Endothelial cell of umbilical vein (primary cell): Measurements from ENCODE around the gene CLEC2L. TPM values are rescaled to one million over a fixed set of nuclear protein-coding genes. Genes with fewer than 3 reads are reported as not detected.

Experiments used
- BruUV-seq: library from RNA; stranded (reverse); fragments of 400-500 nt; replicated peaks from 2 replicates; lab custom pipeline; 2021; lab: Mats Ljungman, UMichigan
- CTCF ChIA-PET: fragments of 300-600, 350-600 bp; sonication (Branson Sonifier 250); formaldehyde crosslinking; loops from one replicate; lab custom pipeline; 2021; ENCODE audit warnings: antibody characterized with exemption, inconsistent platforms; lab: Charles Lee
- POLR2A ChIA-PET: fragments of 300-600, 350-600 bp; sonication (Branson Sonifier 250); formaldehyde crosslinking; loops from one replicate; lab custom pipeline; 2021; ENCODE audit warnings: antibody characterized with exemption, inconsistent platforms; lab: Charles Lee
- DNase-seq: peaks from one replicate; pipeline ENCODE4 v3.0.0-alpha.2; 2011; ENCODE audit warnings: low read depth, low spot score
- FAIRE-seq: peaks from 2 replicates; lab custom pipeline; 2011; peaks lifted over from hg19 to GRCh38; lab: Jason Lieb, UNC
- H2AFZ ChIP-seq: 2 replicates; pipeline ENCODE4 v1.6.0; 2012; ENCODE audit warnings: low read depth, low read length, control low read depth, inconsistent platforms
- H3K27ac ChIP-seq: 2 replicates; pipeline ENCODE4 v1.5.1; 2011; ENCODE audit warnings: low read depth, mild to moderate bottlenecking, control low read depth, low read length, moderate library complexity; ENCODE audit not compliant: insufficient read depth
- H3K27me3 ChIP-seq, 2 experiments: 2 replicates each; pipeline versions ENCODE4 v1.6.0 to v1.6.1; 2011; ENCODE audit warnings: low read length in 2 of 2, mixed read lengths in 1 of 2; ENCODE audit not compliant: control insufficient read depth in 2 of 2, insufficient read depth in 2 of 2
- H3K36me3 ChIP-seq, 2 experiments: 2 replicates in 1 of 2; 3 replicates in 1 of 2; pipeline ENCODE4 v1.5.1; 2011; ENCODE audit warnings: low read length in 2 of 2, mild to moderate bottlenecking in 1 of 2, moderate library complexity in 1 of 2; ENCODE audit not compliant: control insufficient read depth in 2 of 2, insufficient read depth in 2 of 2; ENCODE audit errors: extremely low read depth in 1 of 2
- H3K4me1 ChIP-seq: 3 replicates; pipeline ENCODE4 v1.5.1; 2011; ENCODE audit warnings: mild to moderate bottlenecking, low read length; ENCODE audit not compliant: control insufficient read depth, insufficient read depth; ENCODE audit errors: extremely low read depth
- H3K4me2 ChIP-seq: 2 replicates; pipeline ENCODE4 v1.6.1; 2011; ENCODE audit warnings: low read length, control low read depth, mixed read lengths; ENCODE audit not compliant: insufficient read depth
- H3K4me3 ChIP-seq, 3 experiments: fragments of 200-600 bp in 1 of 3; sonication (generic), shearing (Covaris generic) in 1 of 3; replicated peaks in 1 of 3; 2 replicates each; pipeline ENCODE4 v1.5.1; 2011 to 2016; ENCODE audit warnings: control low read depth in 3 of 3, low read length in 3 of 3, mild to moderate bottlenecking in 2 of 3, inconsistent platforms in 1 of 3, low read depth in 1 of 3, moderate library complexity in 1 of 3; ENCODE audit not compliant: insufficient read depth in 1 of 3
- H3K79me2 ChIP-seq: 2 replicates; pipeline ENCODE4 v1.6.0; 2012; ENCODE audit warnings: low read length, inconsistent platforms; ENCODE audit not compliant: control insufficient read depth, insufficient read depth
- H3K9ac ChIP-seq: replicated peaks from 2 replicates; pipeline ENCODE3; 2011; ENCODE audit warnings: low read length, control low read depth; ENCODE audit not compliant: insufficient read depth; ENCODE audit errors: extremely low read depth
- H3K9me1 ChIP-seq: replicated peaks from 3 replicates; pipeline ENCODE4 v1.6.0; 2011; ENCODE audit warnings: mild to moderate bottlenecking, low read length; ENCODE audit not compliant: control insufficient read depth, insufficient read depth; ENCODE audit errors: extremely low read depth
- H3K9me3 ChIP-seq: replicated peaks from 2 replicates; pipeline ENCODE4 v1.5.1; 2012; ENCODE audit warnings: low read length, inconsistent platforms; ENCODE audit not compliant: control insufficient read depth, insufficient read depth
- H4K20me1 ChIP-seq: replicated peaks from 2 replicates; pipeline ENCODE3; 2011; ENCODE audit warnings: mild to moderate bottlenecking, low read length; ENCODE audit not compliant: control insufficient read depth, insufficient read depth; ENCODE audit errors: extremely low read depth
- CTCF ChIP-seq, 2 donors: IDR thresholded peaks; 1 replicate in 1 of 2; 2 replicates in 1 of 2; pipeline ENCODE4 v1.5.1; 2011; ENCODE audit warnings: low read length in 2 of 2, mild to moderate bottlenecking in 2 of 2, moderate library complexity in 2 of 2, control low read depth in 1 of 2, inconsistent platforms in 1 of 2, low read depth in 1 of 2; ENCODE audit not compliant: insufficient read depth in 1 of 2; ENCODE audit errors: extremely low read depth in 1 of 2
- EZH2 ChIP-seq: IDR thresholded peaks from 2 replicates; pipeline ENCODE4 v1.6.1; 2012; ENCODE audit warnings: borderline replicate concordance, low read depth, mild to moderate bottlenecking, moderate library complexity, low read length, inconsistent platforms; ENCODE audit not compliant: severe bottlenecking
- FOS ChIP-seq: IDR thresholded peaks from 2 replicates; pipeline ENCODE4 v1.6.1; 2011; ENCODE audit warnings: mild to moderate bottlenecking, low read length, moderate library complexity, borderline replicate concordance; ENCODE audit not compliant: insufficient read depth
- GATA2 ChIP-seq: IDR thresholded peaks from 2 replicates; pipeline ENCODE4 v1.7.0; 2011; ENCODE audit warnings: low read depth, mild to moderate bottlenecking, moderate library complexity, mixed read lengths, low read length; ENCODE audit not compliant: insufficient read length, insufficient read depth
- JUN ChIP-seq: IDR thresholded peaks from 2 replicates; pipeline ENCODE4 v1.6.1; 2011; ENCODE audit warnings: borderline replicate concordance, low read depth; ENCODE audit not compliant: insufficient read length, insufficient read depth
- MAX ChIP-seq: IDR thresholded peaks from 2 replicates; pipeline ENCODE4 v1.6.1; 2011; ENCODE audit not compliant: insufficient read depth, insufficient read length
- MYC ChIP-seq: IDR thresholded peaks from one replicate; pipeline ENCODE4 v1.6.1; 2011; ENCODE audit warnings: mild to moderate bottlenecking, low read depth, low read length
- POLR2A ChIP-seq: IDR thresholded peaks from 2 replicates; pipeline ENCODE4 v1.6.1; 2012; ENCODE audit warnings: low read depth, mild to moderate bottlenecking, control low read depth, low read length
- POLR2AphosphoS5 ChIP-seq: IDR thresholded peaks from 2 replicates; pipeline ENCODE4 v1.6.1; 2012; ENCODE audit warnings: low read depth, mild to moderate bottlenecking, control low read depth, low read length, moderate library complexity; ENCODE audit not compliant: insufficient read depth
- dilution Hi-C: fragments of 300-500 bp; cut with MboI; formaldehyde crosslinking; loops from one replicate; pipeline ENCODE4 v1.15.0; 2019; ENCODE audit warnings: low sequenced_read_pairs; ENCODE audit not compliant: extremely low pct_ligation_motif_present
- intact Hi-C: fragments of 100-400 bp; cut with micrococcal nuclease; formaldehyde crosslinking; loops from one replicate; pipeline ENCODE4 v1.10.0; 2022
- polyA plus RNA-seq, 4 experiments: library from polyadenylated mRNA; depleted of rRNA in 3 of 4; stranded (reverse) in 3 of 4; unstranded in 1 of 4; fragments of >200 nt; gene quantifications; 2 replicates each; pipeline versions ENCODE4 v1.2.1 to v1.2.3, GENCODE V29; 2011 to 2012; ENCODE audit warnings: missing spikeins in 1 of 4
- total RNA-seq: library from RNA; stranded (reverse); gene quantifications from 2 replicates; pipeline ENCODE4 v1.2.3, GENCODE V29; 2021

The CLEC2L gene
- total and polyA plus RNA-seq, 2 donors (not counting 3 experiments of a cell fraction or from before 2014, with no cell fraction given) = not detected

DNA sequence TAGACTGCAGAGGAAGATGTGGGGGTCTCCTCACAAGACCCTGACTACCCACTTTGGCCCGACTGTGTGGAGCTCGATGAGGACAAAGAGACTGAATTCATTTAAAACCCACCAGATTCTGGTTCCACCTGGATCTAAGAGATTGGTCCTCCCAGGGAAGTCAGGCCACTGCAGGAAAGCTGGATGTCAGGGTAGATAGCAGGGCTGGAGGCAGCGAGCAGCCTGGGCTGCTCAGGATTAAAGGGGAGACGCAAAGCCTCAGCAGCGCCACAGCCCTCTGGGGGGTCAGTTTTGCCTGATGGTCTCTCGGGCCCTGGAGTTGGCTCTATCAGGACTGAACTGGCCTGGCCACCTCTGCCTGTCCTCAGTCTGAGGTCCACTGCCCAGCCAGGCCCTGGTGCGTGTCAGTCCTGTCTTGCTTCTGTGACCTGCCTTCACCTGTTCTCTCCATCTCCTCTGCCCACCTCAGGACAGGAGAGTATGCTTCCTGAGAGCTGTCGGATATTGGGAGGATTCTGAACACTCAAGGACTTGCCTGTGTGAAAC is 27.8 kb upstream of the CLEC2L start:
- CTCF ChIA-PET = no interaction called here
- Histone ChIP-seq H3K27me3 (peaks cover 0 to 6% of the 10 kb centered on the region in 2 experiments), H3K27ac (no peak overlapping the region), H3K4me1 (no peaks in the 10 kb centered on the region), H3K79me2 (no peaks in the 10 kb centered on the region), H3K4me3 (no peak overlapping the region), H3K9me1 (no peaks in the 10 kb centered on the region), H3K9me3 (no peaks in the 10 kb centered on the region), H3K36me3 (no peaks in the 10 kb centered on the region), H2AFZ (no peak overlapping the region), H3K4me2 (no peak overlapping the region), H3K9ac (no peak overlapping the region), H4K20me1 (no peaks in the 10 kb centered on the region)
- DNase-seq (no peak), FAIRE-seq (no peak)
- BruUV-seq = no TSS peak
- TF ChIP-seq MYC (no peak), POLR2A (no peak), GATA2 (no peak), POLR2AphosphoS5 (no peak), CTCF (IDR thresholded peaks at IDR 0.05; ENCODE audit: extremely low read depth in 1 of 2, insufficient read depth in 1 of 2, low read depth in 1 of 2, low read length in 2 of 2) (no peak), EZH2 (no peak), JUN (no peak), FOS (no peak), MAX (no peak)
- intact Hi-C loops = no loop called here
- dilution Hi-C loops = no loop called here
- POLR2A ChIA-PET = no interaction called here
